Rectal smooth muscle tissue (tissue), 1 donor: ENCODE results near the gene NFYA.

Source experiments
- H3K27ac ChIP-seq: one replicate; pipeline ENCODE4 v1.7.0; 2013; ENCODE audit warnings: low read depth, low read length, inconsistent platforms
- H3K27me3 ChIP-seq: one replicate; pipeline ENCODE4 v1.7.0; 2013; ENCODE audit warnings: low read length; ENCODE audit not compliant: control insufficient read depth, insufficient read depth
- H3K36me3 ChIP-seq: one replicate; pipeline ENCODE4 v1.7.0; 2013; ENCODE audit warnings: low read length; ENCODE audit not compliant: control insufficient read depth, insufficient read depth
- H3K4me1 ChIP-seq: one replicate; pipeline ENCODE4 v1.7.0; 2013; ENCODE audit warnings: low read length; ENCODE audit not compliant: control insufficient read depth, insufficient read depth
- H3K4me3 ChIP-seq: one replicate; pipeline ENCODE4 v1.7.0; 2013; ENCODE audit warnings: low read length
- H3K9ac ChIP-seq: one replicate; pipeline ENCODE4 v1.7.0; 2013; ENCODE audit warnings: low read length

The NFYA gene

GRCh38 chr6:41072836-41073202 is at the start of gene NFYA:
TSS of gene NFYA (plus strand) at chr6:41072974. CDS start at chr6:41079090, 6,116 bp downstream.
- Histone ChIP-seq H3K4me3 (peak within 1 kb of the TSS; percentile 98), H3K36me3 (no peaks in the 10 kb centered on the region), H3K9ac (peak within 1 kb of the TSS; percentile 97), H3K27me3 (no peaks in the 10 kb centered on the region), H3K27ac (peak within 1 kb of the TSS; percentile 99), H3K4me1 (peaks cover 16% of the 10 kb centered on the region)

DNA sequence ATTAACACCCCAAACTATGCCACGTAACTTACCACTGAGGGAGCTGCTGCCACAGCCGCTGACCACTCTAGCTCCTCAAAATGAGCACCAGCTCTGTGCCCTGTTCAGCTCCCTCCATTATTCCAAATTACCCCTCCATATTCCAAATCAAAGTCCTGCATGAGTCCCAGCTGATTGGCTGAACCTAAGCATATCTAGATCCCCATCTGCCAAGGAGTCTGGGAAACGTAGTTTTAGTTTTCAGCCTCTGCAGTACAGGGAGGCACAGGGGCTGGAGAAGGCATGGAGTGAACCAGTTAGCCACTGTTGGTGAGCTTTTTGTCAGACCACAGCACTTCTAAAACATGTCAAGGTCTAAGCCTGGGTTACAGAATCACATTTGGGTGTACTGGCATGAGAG is 49.7 kb upstream of the NFYA start:
- Histone ChIP-seq H3K4me3 (no peak overlapping the region), H3K9ac (no peak overlapping the region), H3K4me1 (no peaks in the 10 kb centered on the region), H3K27me3 (no peaks in the 10 kb centered on the region), H3K36me3 (no peaks in the 10 kb centered on the region), H3K27ac (no peak overlapping the region)

DNA sequence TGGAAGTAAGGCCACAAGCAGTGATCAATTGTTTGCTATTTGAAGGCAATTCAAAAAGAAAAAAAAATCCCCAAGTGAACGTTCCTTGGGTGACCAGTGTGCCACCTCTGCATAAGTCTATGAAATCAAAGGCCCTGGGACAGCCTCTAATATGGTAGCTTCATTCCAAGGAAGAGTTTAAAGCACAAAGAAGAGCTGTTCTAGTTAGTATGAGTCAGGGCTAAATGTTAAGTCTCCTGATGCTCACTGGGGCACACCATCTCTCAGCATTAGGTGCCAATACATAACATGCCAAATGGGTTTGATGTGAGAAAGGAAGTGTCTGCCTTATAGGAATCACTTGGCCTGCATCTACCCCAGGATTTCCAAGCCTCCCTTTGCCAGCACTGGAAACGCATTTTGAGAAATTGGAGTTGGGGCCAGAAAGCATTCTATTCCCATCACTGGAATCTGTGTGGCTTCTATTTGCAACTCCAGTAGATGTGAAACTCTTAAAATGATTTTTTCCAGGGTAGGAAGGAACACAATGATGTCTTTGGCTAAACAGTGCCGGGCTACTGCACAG is 46.7 kb upstream of the NFYA start:
- no peaks in the 10 kb centered on the region for H3K4me1 ChIP-seq
- no peak overlapping the region for H3K27ac ChIP-seq
- no peak overlapping the region for H3K9ac ChIP-seq
- no peak overlapping the region for H3K4me3 ChIP-seq
- H3K27me3 ChIP-seq, result no peaks in the 10 kb centered on the region
- H3K36me3 ChIP-seq, result no peaks in the 10 kb centered on the region

DNA sequence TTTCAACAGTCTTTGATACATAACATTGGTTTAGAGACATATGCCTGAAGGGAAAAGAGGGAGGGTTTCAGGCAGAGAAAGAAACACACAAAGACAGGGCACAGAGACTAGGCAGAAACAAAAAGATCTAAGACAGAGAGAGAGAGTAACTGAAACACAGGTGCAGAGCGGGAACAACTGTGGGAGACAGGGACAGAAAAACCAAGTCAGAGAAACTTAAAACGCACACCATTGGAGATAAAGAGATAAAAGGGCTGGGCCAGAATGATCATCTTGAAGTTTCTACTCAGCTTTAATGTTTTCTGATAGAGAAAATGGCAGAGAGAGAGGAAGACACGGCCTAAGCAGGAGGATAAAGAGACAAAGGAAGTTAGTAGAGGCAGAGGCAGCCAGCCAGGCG is 45.5 kb upstream of the NFYA start:
- Histone ChIP-seq H3K4me3 (peak overlapping the region; percentile 73), H3K4me1 (no peaks in the 10 kb centered on the region), H3K9ac (no peak overlapping the region), H3K27me3 (no peaks in the 10 kb centered on the region), H3K27ac (no peak overlapping the region), H3K36me3 (no peaks in the 10 kb centered on the region)

GRCh38 chr6:41027799-41028560 is 44.8 kb upstream of the NFYA start:
- Histone ChIP-seq H3K27me3 (no peaks in the 10 kb centered on the region), H3K36me3 (no peaks in the 10 kb centered on the region), H3K27ac (peak overlapping the region; percentile 12), H3K9ac (peak overlapping the region; percentile 41), H3K4me1 (no peaks in the 10 kb centered on the region), H3K4me3 (peak overlapping the region; percentile 73)

- Histone ChIP-seq H3K27me3 (no peaks in the 10 kb centered on the region), H3K27ac (peak overlapping the region; percentile 12), H3K4me3 (peak overlapping the region; percentile 73), H3K4me1 (no peaks in the 10 kb centered on the region), H3K9ac (peak overlapping the region; percentile 41), H3K36me3 (no peaks in the 10 kb centered on the region)
Observed at GRCh38 chr6:41028561-41029412, 44.0 kb upstream of the NFYA start.

GRCh38 chr6:41032830-41033229 is 39.9 kb upstream of the NFYA start:
- Histone ChIP-seq H3K27me3 (no peaks in the 10 kb centered on the region), H3K4me3 (no peak overlapping the region), H3K36me3 (no peaks in the 10 kb centered on the region), H3K4me1 (no peaks in the 10 kb centered on the region), H3K9ac (no peak overlapping the region), H3K27ac (no peak overlapping the region)

- H3K36me3 ChIP-seq, result no peaks in the 10 kb centered on the region
- H3K27ac ChIP-seq, result no peak overlapping the region
- no peaks in the 10 kb centered on the region for H3K4me1 ChIP-seq
- no peak overlapping the region for H3K9ac ChIP-seq
- no peaks in the 10 kb centered on the region for H3K27me3 ChIP-seq
- H3K4me3 ChIP-seq, result no peak overlapping the region
Observed at GRCh38 chr6:41033776-41034175, 39.0 kb upstream of the NFYA start.

DNA sequence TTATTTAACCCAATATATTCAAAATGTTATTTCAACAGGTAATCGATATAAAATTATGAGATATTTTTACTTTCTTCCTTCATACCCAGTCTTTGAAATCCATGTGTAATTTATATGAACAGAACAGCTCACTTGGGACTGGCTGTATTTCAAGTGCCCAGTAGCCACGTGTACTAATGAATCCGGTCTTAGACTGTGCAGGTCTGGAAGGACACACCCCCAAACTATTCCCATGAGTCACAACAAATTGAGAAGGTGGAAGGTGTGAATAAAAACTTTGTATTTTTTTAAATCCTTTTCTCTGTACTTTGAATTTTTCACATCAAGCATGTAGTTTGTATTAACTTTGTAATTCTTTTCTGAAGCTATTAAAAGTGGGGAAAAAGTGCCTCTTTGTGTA is 36.6 kb upstream of the NFYA start:
- Histone ChIP-seq H3K4me3 (no peak overlapping the region), H3K27ac (no peak overlapping the region), H3K27me3 (no peaks in the 10 kb centered on the region), H3K9ac (no peak overlapping the region), H3K4me1 (no peaks in the 10 kb centered on the region), H3K36me3 (no peaks in the 10 kb centered on the region)

GRCh38 chr6:41036601-41037000 is 36.2 kb upstream of the NFYA start:
- H3K27ac ChIP-seq, result no peak overlapping the region
- no peak overlapping the region for H3K9ac ChIP-seq
- no peaks in the 10 kb centered on the region for H3K36me3 ChIP-seq
- no peaks in the 10 kb centered on the region for H3K27me3 ChIP-seq
- no peak overlapping the region for H3K4me3 ChIP-seq
- no peaks in the 10 kb centered on the region for H3K4me1 ChIP-seq

DNA sequence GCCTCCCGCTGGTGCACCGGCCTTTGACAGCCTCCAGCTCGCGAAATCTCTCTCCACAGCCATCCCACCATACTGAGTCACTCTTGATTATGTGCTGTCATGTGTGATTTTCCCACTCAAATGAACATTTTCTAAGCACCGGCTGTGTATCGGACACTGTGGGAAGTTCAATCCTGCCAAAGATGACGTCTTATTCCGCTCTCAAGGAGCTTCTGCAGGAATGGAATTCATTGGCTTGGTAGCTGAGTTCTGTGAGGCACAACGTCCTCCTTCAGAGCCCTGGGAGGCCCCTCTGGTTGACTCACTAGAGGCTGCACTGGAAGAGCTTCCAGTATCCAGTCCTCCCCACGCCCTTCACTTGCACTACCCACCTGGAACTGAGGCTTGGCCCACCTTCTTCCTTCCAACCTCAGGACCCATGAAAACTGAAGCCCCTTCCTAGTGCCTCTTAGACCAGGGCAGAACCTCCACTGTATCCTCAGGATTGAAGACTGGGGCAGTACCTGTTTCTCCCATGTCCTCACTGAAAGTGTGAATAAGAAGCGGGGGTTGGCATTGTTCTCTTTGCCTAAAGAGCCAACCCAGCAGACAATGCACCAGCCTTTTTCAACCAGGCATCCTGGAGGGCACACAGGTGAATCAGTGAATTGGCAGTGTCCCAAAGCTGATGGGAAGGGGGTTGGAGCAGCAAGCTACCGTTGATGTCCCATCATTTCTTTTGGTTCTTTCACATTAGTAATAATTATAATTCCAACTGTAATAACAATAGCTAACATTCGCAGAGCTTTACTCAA is 35.5 kb upstream of the NFYA start:
- H3K36me3 ChIP-seq, result no peaks in the 10 kb centered on the region
- H3K27ac ChIP-seq, result no peak overlapping the region
- H3K27me3 ChIP-seq, result no peaks in the 10 kb centered on the region
- H3K4me3 ChIP-seq, result no peak overlapping the region
- H3K9ac ChIP-seq, result no peak overlapping the region
- no peaks in the 10 kb centered on the region for H3K4me1 ChIP-seq

- Histone ChIP-seq H3K36me3 (no peaks in the 10 kb centered on the region), H3K9ac (no peak overlapping the region), H3K4me3 (no peak overlapping the region), H3K4me1 (no peaks in the 10 kb centered on the region), H3K27ac (no peak overlapping the region), H3K27me3 (no peaks in the 10 kb centered on the region)
Observed at GRCh38 chr6:41038205-41038604, 34.6 kb upstream of the NFYA start.
